Stimulated activated CD8-positive, alpha-beta memory T cell treated with anti-CD3 and anti-CD28 coated beads, Interleukin-2, amount 100 ng/mL, for 1 hour (primary cell): ENCODE measurements around the gene COL4A6.

Experiments
- DNase-seq, 2 donors: peaks; one replicate each; pipeline ENCODE4 v3.0.0-alpha.2; 2020; ENCODE audit warnings: low read depth in 2 of 2

Gene COL4A6

GRCh38 chrX:108270739-108271396 lies 167.4 kb downstream of the COL4A6 start:
- DNase-seq = no peak

- DNase-seq = no peak
Observed at GRCh38 chrX:108270280-108270679, 167.9 kb downstream of the COL4A6 start.

GRCh38 chrX:108268434-108269080 lies 169.7 kb downstream of the COL4A6 start:
- no peak for DNase-seq

- no peak for DNase-seq
Observed at GRCh38 chrX:108267557-108267956, 170.7 kb downstream of the COL4A6 start.

- no peak for DNase-seq
Observed at GRCh38 chrX:108264376-108264775, 173.8 kb downstream of the COL4A6 start.

- DNase-seq = no peak
Observed at GRCh38 chrX:108261549-108262203, 176.5 kb downstream of the COL4A6 start.

GRCh38 chrX:108257556-108257955 lies 180.7 kb downstream of the COL4A6 start:
- no peak for DNase-seq

GRCh38 chrX:108254636-108255035 lies 183.6 kb downstream of the COL4A6 start:
- DNase-seq = no peak

- DNase-seq = no peak
Observed at GRCh38 chrX:108250654-108251579, 187.3 kb downstream of the COL4A6 start.

GRCh38 chrX:108246304-108246954 lies 191.8 kb downstream of the COL4A6 start:
- no peak for DNase-seq

- no peak for DNase-seq
Observed at GRCh38 chrX:108245462-108245861, 192.8 kb downstream of the COL4A6 start.

GRCh38 chrX:108235986-108236385 lies 202.2 kb downstream of the COL4A6 start:
- DNase-seq = no peak

GRCh38 chrX:108230574-108230973 lies 207.6 kb downstream of the COL4A6 start:
- no peak for DNase-seq

GRCh38 chrX:108224727-108225621 lies 213.2 kb downstream of the COL4A6 start:
- DNase-seq = no peak

- no peak for DNase-seq
Observed at GRCh38 chrX:108224218-108224617, 214.0 kb downstream of the COL4A6 start.

GRCh38 chrX:108223585-108223984 lies 214.6 kb downstream of the COL4A6 start:
- DNase-seq = no peak

GRCh38 chrX:108221301-108221864 lies 216.8 kb downstream of the COL4A6 start:
- no peak for DNase-seq

- DNase-seq = no peak
Observed at GRCh38 chrX:108219949-108220601, 218.1 kb downstream of the COL4A6 start.

- DNase-seq = no peak
Observed at GRCh38 chrX:108217876-108218275, 220.3 kb downstream of the COL4A6 start.
